GM12865 (cell line): ENCODE data around the gene MYO1D.

Source experiments
- DNase-seq: peaks from one replicate; pipeline ENCODE4 v3.0.0; 2010; ENCODE audit warnings: low read depth
- H3K4me3 ChIP-seq: 2 replicates; pipeline ENCODE4 v1.5.1; 2011; ENCODE audit warnings: mild to moderate bottlenecking, low read depth, low read length, control low read depth
- CTCF ChIP-seq: IDR thresholded peaks from 2 replicates; pipeline ENCODE4 v1.5.1; 2011; ENCODE audit warnings: low read length, control low read depth, low read depth, inconsistent platforms; ENCODE audit not compliant: insufficient read depth; ENCODE audit errors: missing control alignments

The MYO1D gene

GRCh38 chr17:32907583-32907982, 30.7 kb upstream of the MYO1D start:
- DNase-seq: no peak
- TF ChIP-seq CTCF: no peak
- no peak overlapping the region for H3K4me3 ChIP-seq

GRCh38 chr17:32904891-32905290, 28.0 kb upstream of the MYO1D start:
- TF ChIP-seq CTCF: no peak
- DNase-seq: no peak
- H3K4me3 ChIP-seq: no peak overlapping the region

GRCh38 chr17:32903774-32904673, 27.1 kb upstream of the MYO1D start:
- TF ChIP-seq CTCF: no peak
- H3K4me3 ChIP-seq: no peak overlapping the region
- peak; percentile 34 for DNase-seq

- no peak for DNase-seq
- TF ChIP-seq CTCF: no peak
- no peak overlapping the region for H3K4me3 ChIP-seq
Observed at GRCh38 chr17:32901743-32902142, 24.8 kb upstream of the MYO1D start.

- no peak for DNase-seq
- H3K4me3 ChIP-seq: no peak overlapping the region
- no peak for TF ChIP-seq CTCF
Observed at GRCh38 chr17:32899236-32900013, 22.5 kb upstream of the MYO1D start.

- no peak for DNase-seq
- no peak for TF ChIP-seq CTCF
- H3K4me3 ChIP-seq: no peak overlapping the region
Observed at GRCh38 chr17:32896647-32897258, 19.8 kb upstream of the MYO1D start.
